GM12801 (cell line): ENCODE measurements around the gene ASH1L.

ENCODE experiments used
- TF ChIP-seq, protein P1 (sequence below): IDR thresholded peaks from one replicate; pipeline ENCODE4 v1.5.1; 2011; ENCODE audit warnings: control low read depth; ENCODE audit not compliant: insufficient read length; ENCODE audit errors: extremely low read depth

Gene ASH1L

DNA sequence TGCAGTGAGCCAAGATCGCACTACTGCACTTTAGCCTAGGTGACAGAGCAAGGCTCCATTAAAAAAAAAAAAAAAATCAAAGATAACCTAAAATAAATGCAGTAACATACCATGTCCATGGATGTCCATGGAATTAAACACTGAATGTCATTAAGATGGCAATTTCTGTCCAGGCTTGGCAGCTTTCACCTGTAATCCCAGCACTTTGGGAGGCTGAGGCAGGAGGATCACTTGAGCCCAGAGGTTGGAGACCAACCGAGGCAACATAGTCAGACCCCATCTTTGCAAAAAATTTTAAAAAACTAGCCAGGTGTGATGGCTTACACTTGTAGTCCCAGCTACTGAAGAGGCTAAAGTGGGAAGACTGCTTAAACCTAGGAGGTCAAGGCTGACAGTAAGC, 141.8 kb downstream of the ASH1L start:
- TF ChIP-seq, protein P1, sequence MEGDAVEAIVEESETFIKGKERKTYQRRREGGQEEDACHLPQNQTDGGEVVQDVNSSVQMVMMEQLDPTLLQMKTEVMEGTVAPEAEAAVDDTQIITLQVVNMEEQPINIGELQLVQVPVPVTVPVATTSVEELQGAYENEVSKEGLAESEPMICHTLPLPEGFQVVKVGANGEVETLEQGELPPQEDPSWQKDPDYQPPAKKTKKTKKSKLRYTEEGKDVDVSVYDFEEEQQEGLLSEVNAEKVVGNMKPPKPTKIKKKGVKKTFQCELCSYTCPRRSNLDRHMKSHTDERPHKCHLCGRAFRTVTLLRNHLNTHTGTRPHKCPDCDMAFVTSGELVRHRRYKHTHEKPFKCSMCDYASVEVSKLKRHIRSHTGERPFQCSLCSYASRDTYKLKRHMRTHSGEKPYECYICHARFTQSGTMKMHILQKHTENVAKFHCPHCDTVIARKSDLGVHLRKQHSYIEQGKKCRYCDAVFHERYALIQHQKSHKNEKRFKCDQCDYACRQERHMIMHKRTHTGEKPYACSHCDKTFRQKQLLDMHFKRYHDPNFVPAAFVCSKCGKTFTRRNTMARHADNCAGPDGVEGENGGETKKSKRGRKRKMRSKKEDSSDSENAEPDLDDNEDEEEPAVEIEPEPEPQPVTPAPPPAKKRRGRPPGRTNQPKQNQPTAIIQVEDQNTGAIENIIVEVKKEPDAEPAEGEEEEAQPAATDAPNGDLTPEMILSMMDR = no peak

DNA sequence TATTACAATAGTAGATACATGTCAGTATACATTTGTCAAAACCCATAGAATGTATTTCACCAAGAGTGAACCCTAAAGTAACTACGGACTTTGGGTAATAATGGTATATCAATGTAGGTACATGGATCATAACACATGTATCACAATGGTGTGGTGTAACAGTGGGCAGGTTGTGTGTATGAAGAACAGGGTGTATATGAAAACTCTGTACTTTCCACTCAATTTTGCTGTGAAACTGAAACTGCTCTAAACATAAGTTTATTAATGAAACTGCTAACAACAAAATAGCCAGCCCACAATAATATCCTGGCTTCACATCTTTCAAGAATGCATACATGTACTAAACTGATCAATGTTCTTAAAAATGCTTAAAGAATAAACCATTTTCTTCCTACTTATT, 151.7 kb downstream of the ASH1L start:
- TF ChIP-seq, protein P1 = no peak

DNA sequence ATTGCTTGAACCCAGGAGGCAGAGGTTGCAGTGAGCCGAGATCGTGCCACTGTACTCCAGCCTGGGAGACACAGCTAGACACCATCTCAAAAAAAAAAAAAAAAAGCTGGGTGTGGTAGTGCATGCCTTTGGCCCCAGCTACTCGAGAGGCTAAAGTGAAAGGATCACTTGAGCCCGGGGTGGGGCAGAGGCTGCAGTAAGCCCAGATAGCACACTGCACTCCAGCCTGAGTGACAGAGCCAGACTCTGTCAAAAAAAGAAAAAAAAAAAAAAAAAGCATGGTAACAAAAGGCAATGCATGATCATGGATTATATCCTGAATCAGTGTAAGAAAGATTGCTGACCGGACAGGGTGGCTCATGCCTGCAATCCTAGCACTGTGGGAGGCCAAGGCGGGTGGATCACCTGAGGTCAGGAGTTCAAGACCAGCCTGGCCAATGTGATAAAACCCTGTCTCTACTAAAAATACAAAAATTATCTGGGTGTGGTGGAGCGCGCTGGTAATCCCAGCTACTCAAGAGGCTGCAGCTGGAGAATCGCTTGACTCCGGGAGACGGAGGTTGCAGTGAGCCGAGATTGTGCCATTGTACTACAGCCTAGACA, 165.6 kb downstream of the ASH1L start:
- TF ChIP-seq, protein P1 = no peak

DNA sequence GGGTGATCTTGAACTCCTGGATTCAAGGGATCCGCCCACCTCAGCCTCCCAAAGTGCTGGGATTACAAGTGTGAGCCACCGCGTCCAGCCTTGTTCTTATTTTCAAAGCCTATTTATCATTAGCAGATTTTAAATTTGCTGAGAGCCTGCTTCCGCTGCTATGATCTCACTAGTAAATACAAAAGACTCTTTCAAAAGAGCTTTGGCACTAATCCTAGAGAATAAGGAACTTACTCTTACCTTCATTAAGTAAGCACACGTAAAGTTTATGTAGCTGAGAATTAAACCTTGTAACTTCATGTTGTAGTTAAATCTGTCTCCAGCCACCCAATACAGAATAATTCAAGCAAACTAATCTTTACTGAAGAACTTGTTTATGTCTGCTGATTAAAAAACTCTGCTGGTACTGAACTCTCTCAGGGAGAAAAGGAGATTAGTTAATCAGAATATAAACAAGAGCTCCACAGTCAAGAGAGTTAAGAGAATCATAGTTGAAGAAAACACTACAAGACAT, 169.6 kb downstream of the ASH1L start:
- TF ChIP-seq, protein P1 = no peak

DNA sequence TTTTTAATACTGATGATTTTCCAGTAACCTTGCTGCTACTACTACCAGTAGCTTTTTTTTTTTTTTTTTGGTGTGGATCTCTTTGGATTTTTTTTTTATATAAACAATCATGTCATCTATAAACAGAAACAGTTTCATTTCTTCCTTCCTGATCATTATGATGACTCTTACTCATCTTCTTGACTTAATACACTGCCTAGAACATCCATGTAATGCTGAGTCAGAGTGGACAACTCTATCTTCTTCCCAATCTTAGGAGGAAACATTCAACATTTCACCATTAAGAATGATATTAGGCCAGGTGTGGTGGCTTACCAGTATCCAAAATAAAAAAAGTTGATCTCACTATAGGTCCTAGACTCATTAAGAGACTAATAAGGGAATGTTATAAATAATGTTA, 172.8 kb downstream of the ASH1L start:
- TF ChIP-seq, protein P1 = no peak

DNA sequence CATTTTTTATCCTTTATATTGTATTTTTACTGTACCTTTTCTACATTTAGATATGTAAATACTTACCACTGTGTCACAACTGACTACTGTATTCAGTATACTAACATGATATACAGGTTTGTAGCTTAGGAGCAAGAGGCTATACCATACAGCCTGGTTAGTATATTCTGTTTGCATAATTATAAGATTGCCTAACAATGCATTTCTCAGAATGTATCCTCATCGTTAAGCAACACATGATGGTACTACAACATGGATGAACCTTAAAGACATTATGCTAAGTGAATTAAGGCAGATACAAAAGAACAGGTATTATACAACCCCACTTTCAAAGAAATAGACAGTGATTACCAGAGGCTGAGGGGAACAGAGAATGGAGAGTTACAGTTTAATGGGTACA, 179.2 kb downstream of the ASH1L start:
- TF ChIP-seq, protein P1 = no peak

DNA sequence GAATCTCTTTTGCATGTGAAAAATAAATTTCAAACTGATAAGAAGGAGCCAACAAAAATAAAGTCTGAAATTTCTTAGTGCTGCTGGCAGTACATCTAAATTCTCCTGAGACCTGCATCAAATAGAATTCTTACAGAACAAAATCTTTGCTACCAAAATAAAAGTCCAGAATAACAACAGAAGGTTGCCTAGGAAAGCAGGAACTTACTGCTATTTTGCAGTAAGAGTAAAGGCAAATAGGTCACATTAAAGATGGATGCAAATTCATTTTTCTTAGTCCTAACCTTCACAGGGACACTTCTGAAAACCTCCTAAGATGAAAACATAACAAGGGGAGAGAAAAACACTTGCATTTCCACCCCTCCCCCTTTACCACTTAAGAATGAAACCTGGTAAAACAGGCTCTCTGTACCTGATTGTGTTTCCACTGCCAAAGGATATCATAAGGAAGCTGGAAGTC, 182.9 kb downstream of the ASH1L start:
- TF ChIP-seq, protein P1 = no peak
